Measurements from ENCODE around the gene IFNAR1. TPM values are rescaled to one million over a fixed set of nuclear protein-coding genes. Genes with fewer than 3 reads are reported as not detected.

The IFNAR1 gene
- total and polyA plus RNA-seq, 9 of the 15 experiments (the other 6 are each of a cell fraction or from before 2014, with no cell fraction given), result 8.6 to 31.8 (median 14.8) TPM

DNA sequence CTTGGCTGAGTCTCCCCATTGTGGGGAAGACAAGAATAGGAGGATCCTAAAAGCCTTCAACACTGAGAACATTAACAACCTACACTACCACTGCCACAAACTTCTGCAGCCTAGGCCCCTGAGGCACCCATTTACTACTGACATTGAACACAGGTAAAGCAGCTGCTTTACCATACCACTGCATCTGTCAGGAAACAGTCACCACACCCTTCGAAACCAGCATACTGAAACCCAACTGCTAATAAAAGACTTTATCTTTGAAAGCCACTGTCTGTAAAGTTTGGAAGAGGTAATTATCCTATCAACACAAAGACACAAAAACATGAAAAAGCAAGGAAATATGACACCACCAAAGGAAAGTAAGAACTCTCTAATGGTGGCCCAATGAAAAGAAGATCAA is 7.4 kb downstream of the IFNAR1 start (continued):
- peak; percentile 29; the same call in 1 of the 2 replicates for TF ChIP-seq CXXC5 (CRISPR knock-in tag; IDR thresholded peaks at IDR 0.05)
- no peak for TF ChIP-seq HEY1 (CRISPR knock-in tag; IDR thresholded peaks at IDR 0.05; ENCODE audit: borderline replicate concordance)
- peak; percentile 13; the same call in 1 of the 2 replicates for TF ChIP-seq EP400 (IDR thresholded peaks at IDR 0.05)
- TF ChIP-seq ZKSCAN3 (CRISPR knock-in tag; IDR thresholded peaks at IDR 0.05), result no peak

- Histone ChIP-seq H3K4me2 (ENCODE audit: insufficient read depth, low read length) (no peak overlapping the region), H3K27me3 (ENCODE audit: control insufficient read depth in 2 of 2, insufficient read depth in 2 of 2, low read length in 2 of 2) (no peaks in the 10 kb centered on the region), H2AFZ (ENCODE audit: low read depth, low read length) (no peak overlapping the region), H3K9me1 (ENCODE audit: control insufficient read depth, insufficient read depth, low read length) (no peaks in the 10 kb centered on the region), H3K9ac (ENCODE audit: insufficient read depth in 1 of 2, low read depth in 2 of 2, low read length in 2 of 2) (no peak overlapping the region), H3K4me3 (no peak overlapping the region), H3K36me3 (ENCODE audit: control insufficient read depth, insufficient read depth, low read length) (peaks cover 34% of the 10 kb centered on the region), H4K20me1 (replicated peaks; ENCODE audit: control insufficient read depth, insufficient read depth, low read length) (no peaks in the 10 kb centered on the region), H3K27ac (ENCODE audit: extremely low read depth, low read depth, low read length) (no peak overlapping the region), H3K4me1 (replicated peaks in 1 of 2; ENCODE audit: control insufficient read depth in 2 of 2, insufficient read depth in 2 of 2, low read length in 2 of 2) (peaks cover 4 to 18% of the 10 kb centered on the region in 2 experiments; a peak in 4 of 5 replicates), H3K79me2 (ENCODE audit: control insufficient read depth, insufficient read depth, low read length) (peaks cover 45% of the 10 kb centered on the region), H3K9me3 (replicated peaks; ENCODE audit: control insufficient read depth, insufficient read depth, low read depth, low read length) (peaks cover 9% of the 10 kb centered on the region; the same call in 1 of the 2 replicates)
- BruUV-seq (replicated peaks), result no TSS peak
- in situ Hi-C loops (cut with MboI), result no loop called here
- WGBS (ENCODE audit: insufficient coverage, low coverage, missing lambda C conversion rate), result 68% methylated on average over 4 of the region's 4 CpGs
- ChIA-PET POLR2A (interaction anchor here (1.3 to 1.9 kb wide), 3 partner anchors 9 to 15 kb away, joined by 4 to 13 read pairs (median 6); partner anchors contain the start of gene IFNAR1), CTCF (ENCODE audit: low intra/inter-chr PET ratio) (no interaction called here)
- intact Hi-C loops (cut with micrococcal nuclease), result no loop called here
- DNase-seq (ENCODE audit: extremely low read depth in 1 of 4, low spot score in 3 of 4) (no peak), ATAC-seq (no peak), FAIRE-seq (no peak)
- no peak for TF ChIP-seq ZNF140 (CRISPR knock-in tag; IDR thresholded peaks at IDR 0.05)
- no peak for TF ChIP-seq HMGXB4 (CRISPR knock-in tag; IDR thresholded peaks at IDR 0.05)
- TF ChIP-seq SAFB2 (IDR thresholded peaks at IDR 0.05; ENCODE audit: borderline replicate concordance, low read depth, low read length, severe bottlenecking), result no peak
- TF ChIP-seq FOXM1 (IDR thresholded peaks at IDR 0.05; ENCODE audit: low read depth), result no peak
- no peak for TF ChIP-seq FOXM1 (CRISPR knock-in tag; IDR thresholded peaks at IDR 0.05; ENCODE audit: low read depth)
- TF ChIP-seq ILK (tag; IDR thresholded peaks at IDR 0.05; ENCODE audit: borderline replicate concordance, low read depth), result no peak
- TF ChIP-seq KAT7 (CRISPR knock-in tag; IDR thresholded peaks at IDR 0.05; ENCODE audit: borderline replicate concordance), result no peak
- TF ChIP-seq BRF1 (IDR thresholded peaks at IDR 0.05; ENCODE audit: borderline replicate concordance, extremely low read depth, insufficient read length), result no peak
- TF ChIP-seq ZNF740 (CRISPR knock-in tag; IDR thresholded peaks at IDR 0.05), result no peak
- TF ChIP-seq ZNF740 (tag; IDR thresholded peaks at IDR 0.05), result no peak
- TF ChIP-seq MCM3 (IDR thresholded peaks at IDR 0.05), result no peak
- no peak for TF ChIP-seq RAD51 (IDR thresholded peaks at IDR 0.05; ENCODE audit: borderline replicate concordance, low read depth)
- no peak for TF ChIP-seq HSF4 (CRISPR knock-in tag; IDR thresholded peaks at IDR 0.05; ENCODE audit: borderline replicate concordance)
- no peak for TF ChIP-seq ESRRA (IDR thresholded peaks at IDR 0.05; ENCODE audit: borderline replicate concordance, low read depth)
These were observed 9.4 kb downstream of the IFNAR1 start for GRCh38 chr21:33334191-33334590.
